Brain microvascular endothelial cell (primary cell): ENCODE data around the gene C11orf86.

Experiments
- DNase-seq: peaks from one replicate; pipeline ENCODE4 v3.0.0-alpha.2; 2020
- H3K27ac ChIP-seq: fragments of 250-450 bp; sonication (Bioruptor Pico); 2 replicates; pipeline ENCODE4 v1.5.1; 2020; ENCODE audit warnings: mild to moderate bottlenecking, moderate library complexity
- H3K27me3 ChIP-seq: fragments of 250-450 bp; sonication (Bioruptor Pico); replicated peaks from 2 replicates; pipeline ENCODE4 v1.5.1; 2020; ENCODE audit warnings: mild to moderate bottlenecking
- H3K36me3 ChIP-seq: fragments of 250-450 bp; sonication (Bioruptor Pico); replicated peaks from 2 replicates; pipeline ENCODE4 v1.5.1; 2020; ENCODE audit warnings: mild to moderate bottlenecking
- H3K4me3 ChIP-seq: 2 replicates; pipeline ENCODE4 v1.5.1; 2011; ENCODE audit warnings: low read depth, mild to moderate bottlenecking, control low read depth, low read length, moderate library complexity
- in situ Hi-C: cut with HindIII; loops from 2 replicates; pipeline ENCODE4 v1.10.0; 2017; ENCODE audit warnings: low sequenced_read_pairs, low pct_ligation_motif_present
- TF ChIP-seq, protein P1 (sequence below): IDR thresholded peaks from 2 replicates; pipeline ENCODE4 v1.5.1; 2011; ENCODE audit warnings: low read depth, mild to moderate bottlenecking, moderate library complexity, low read length, control low read depth, inconsistent platforms; ENCODE audit errors: missing control alignments

Gene C11orf86

DNA sequence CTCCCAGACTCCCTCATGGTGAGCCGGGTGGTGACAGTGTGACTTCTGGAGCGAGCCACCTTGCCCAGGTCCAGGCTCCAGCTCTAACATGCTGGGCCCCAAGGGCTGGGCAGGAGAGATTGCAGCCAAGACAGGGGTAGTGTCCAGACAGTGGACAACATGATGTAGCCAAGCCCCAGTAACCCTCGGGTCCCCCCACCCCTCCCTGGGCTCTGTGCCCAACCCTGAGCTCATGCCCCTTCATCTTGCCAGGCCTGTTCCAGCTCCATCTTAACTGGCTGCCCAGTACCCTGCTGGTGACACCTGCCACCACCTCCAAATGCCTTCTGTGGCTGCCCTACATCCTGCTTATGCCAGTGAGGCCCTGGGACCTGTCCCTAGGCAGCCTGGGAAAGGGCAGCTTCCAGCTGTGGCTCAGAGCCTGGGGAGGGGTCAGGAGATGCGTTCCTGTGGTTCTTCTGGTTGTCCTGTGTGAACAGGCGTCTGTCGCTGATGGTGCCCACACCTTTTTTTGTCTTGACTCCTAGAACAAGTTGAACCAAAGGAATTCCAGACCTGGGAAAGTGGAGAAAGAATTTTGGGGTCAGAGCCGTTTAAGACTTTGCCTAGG is 35.3 kb downstream of the C11orf86 start:
- Histone ChIP-seq H3K27ac (no peak overlapping the region), H3K36me3 (no peaks in the 10 kb centered on the region), H3K4me3 (no peak overlapping the region), H3K27me3 (no peaks in the 10 kb centered on the region)
- no peak for DNase-seq
- in situ Hi-C loops: no loop called here
- TF ChIP-seq, protein P1, sequence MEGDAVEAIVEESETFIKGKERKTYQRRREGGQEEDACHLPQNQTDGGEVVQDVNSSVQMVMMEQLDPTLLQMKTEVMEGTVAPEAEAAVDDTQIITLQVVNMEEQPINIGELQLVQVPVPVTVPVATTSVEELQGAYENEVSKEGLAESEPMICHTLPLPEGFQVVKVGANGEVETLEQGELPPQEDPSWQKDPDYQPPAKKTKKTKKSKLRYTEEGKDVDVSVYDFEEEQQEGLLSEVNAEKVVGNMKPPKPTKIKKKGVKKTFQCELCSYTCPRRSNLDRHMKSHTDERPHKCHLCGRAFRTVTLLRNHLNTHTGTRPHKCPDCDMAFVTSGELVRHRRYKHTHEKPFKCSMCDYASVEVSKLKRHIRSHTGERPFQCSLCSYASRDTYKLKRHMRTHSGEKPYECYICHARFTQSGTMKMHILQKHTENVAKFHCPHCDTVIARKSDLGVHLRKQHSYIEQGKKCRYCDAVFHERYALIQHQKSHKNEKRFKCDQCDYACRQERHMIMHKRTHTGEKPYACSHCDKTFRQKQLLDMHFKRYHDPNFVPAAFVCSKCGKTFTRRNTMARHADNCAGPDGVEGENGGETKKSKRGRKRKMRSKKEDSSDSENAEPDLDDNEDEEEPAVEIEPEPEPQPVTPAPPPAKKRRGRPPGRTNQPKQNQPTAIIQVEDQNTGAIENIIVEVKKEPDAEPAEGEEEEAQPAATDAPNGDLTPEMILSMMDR: no peak

DNA sequence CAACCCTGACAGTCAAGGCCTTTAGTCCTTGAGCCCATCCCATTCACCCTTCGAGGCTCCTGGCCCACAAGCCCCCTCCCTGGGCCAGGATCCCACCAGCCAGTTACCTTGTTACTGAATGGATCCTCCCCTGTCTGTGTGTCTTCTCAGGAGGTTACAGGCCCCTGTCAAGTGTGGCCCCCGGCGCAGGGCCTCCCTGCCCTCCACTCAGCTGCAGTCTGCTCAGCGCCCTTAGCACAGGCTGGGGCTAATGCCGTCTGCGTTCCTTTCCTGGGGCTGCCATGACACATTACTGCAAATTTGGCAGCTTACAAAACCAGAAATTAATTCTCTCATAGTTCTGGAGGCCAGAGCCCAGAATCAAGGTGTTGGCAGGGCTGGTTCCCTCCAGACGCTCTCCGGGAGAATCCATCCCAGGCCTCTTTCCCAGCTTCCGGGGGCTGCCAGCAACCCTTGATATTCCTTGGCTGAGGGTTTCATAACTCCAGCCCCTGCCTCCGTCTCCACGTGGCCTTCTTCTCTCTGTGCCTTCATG is 38.5 kb downstream of the C11orf86 start:
- Histone ChIP-seq H3K36me3 (no peaks in the 10 kb centered on the region), H3K27me3 (no peaks in the 10 kb centered on the region), H3K4me3 (no peak overlapping the region), H3K27ac (no peak overlapping the region)
- no peak for DNase-seq
- in situ Hi-C loops: no loop called here
- TF ChIP-seq, protein P1: no peak

DNA sequence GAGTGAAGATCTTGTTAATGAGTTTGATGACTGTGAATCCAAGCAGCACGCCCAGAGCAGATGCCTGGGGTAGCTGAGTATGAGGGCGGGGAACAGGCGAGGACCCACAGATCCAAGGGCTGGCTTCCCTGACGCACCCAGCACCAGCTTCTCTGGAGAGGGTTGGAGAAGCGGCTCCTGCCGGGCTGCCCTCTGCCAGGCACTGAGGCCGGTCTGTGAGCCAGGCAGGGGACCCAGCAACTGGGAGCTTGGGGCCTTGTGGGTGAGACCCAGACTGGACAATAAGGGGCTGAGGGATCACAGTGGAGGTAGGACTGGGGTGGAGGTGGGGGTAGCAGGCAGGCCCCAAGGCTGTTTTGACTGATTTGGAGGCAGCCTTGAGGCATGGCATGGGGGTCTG is 39.2 kb downstream of the C11orf86 start:
- H3K27me3 ChIP-seq: no peaks in the 10 kb centered on the region
- in situ Hi-C loops: no loop called here
- H3K36me3 ChIP-seq: no peaks in the 10 kb centered on the region
- TF ChIP-seq, protein P1: no peak
- no peak for DNase-seq
- no peak overlapping the region for H3K4me3 ChIP-seq
- no peak overlapping the region for H3K27ac ChIP-seq

DNA sequence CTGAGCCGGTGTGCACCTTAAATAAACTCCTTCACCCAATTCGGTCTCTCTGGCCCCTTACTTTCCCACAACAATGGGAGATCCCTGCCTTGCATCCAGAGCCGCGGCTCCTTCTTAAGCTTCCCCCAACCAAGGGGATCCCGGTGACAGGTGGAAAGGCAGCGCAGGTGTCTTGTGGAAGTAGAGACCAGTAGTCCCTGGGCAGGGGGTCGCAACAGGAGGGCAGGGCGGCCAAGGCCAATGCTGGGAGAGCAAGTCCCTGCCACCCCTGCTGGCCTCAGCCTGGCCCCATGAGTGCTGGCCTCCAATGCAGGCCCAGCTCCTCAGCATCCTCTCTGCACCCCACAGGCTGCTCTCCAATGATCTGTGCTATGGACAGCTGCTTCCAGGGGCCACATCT is 39.9 kb downstream of the C11orf86 start:
- Histone ChIP-seq H3K36me3 (no peaks in the 10 kb centered on the region), H3K27me3 (no peaks in the 10 kb centered on the region), H3K4me3 (no peak overlapping the region), H3K27ac (no peak overlapping the region)
- in situ Hi-C loops: no loop called here
- DNase-seq: no peak
- TF ChIP-seq, protein P1: no peak

DNA sequence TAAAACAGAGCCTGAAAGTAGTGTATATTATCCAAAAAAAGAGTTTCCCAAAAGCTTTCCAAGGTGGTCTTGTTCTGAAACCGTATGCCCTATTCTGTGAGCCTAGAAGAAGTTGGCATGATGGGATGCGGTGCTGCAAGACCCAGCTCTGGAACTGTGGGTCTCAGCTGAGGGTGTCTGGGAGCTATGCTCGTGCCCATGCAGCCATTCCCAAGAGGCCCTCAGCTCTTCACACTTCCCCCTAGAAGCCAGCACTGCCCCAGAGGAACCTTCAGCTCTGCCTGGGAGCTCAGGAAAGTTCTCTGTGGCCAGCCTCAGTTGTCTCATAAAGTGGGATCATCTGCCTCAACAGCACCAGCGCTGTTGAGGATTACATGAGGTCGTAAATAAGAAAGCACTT is 41.4 kb downstream of the C11orf86 start:
- TF ChIP-seq, protein P1: no peak
- Histone ChIP-seq H3K4me3 (no peak overlapping the region), H3K27ac (no peak overlapping the region), H3K27me3 (no peaks in the 10 kb centered on the region), H3K36me3 (no peaks in the 10 kb centered on the region)
- no peak for DNase-seq
- in situ Hi-C loops: no loop called here

DNA sequence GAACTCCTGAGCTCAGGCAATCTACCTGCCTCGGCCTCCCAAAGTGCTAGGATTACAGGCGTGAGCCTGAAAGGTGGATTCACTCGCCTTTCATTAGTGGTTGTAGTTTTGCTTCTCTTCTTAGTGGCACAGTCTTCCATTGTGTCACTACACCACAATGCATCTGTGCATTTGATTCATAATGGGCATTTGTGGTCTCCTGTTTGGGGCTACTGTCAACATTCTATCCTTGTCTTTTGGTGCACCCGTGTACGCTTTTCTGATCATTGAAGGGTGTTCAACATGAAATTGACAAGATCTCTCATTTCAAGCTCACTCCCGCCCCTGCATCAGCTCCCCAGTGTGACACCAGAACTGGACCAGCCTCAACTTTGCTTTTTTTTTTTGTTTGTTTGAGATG is 45.8 kb downstream of the C11orf86 start:
- DNase-seq: no peak
- no peaks in the 10 kb centered on the region for H3K27me3 ChIP-seq
- TF ChIP-seq, protein P1: no peak
- H3K36me3 ChIP-seq: no peaks in the 10 kb centered on the region
- in situ Hi-C loops: no loop called here
- no peak overlapping the region for H3K27ac ChIP-seq
- no peak overlapping the region for H3K4me3 ChIP-seq
